Measurements from ENCODE around the gene VKORC1L1. TPM values are rescaled to one million over a fixed set of nuclear protein-coding genes. Genes with fewer than 3 reads are reported as not detected.

Gene VKORC1L1
- total and polyA plus RNA-seq, 2 of the 8 experiments (the other 6 are each of a cell fraction or from before 2014, with no cell fraction given) = 12.7 to 45.3 TPM

DNA sequence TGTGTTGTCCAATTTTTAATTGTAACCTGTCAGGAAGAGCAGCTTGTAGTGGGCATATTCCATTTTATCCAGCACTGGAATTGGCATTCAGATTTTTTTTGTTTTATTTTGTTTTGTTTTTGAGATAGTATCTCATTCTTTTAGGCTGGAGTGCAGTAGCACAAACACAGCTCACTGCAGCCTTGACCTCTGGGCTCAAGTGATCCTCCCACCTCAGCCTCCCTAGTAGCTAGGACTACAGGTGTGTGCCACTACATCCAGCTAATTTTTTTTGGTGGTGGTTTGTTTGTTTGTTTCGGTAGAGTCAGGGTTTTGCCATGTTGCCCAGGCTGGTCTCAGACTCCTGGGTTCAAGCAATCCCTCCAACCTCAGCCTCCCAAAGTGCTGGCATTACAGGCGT lies 64.4 kb downstream of the VKORC1L1 start:
- no peak overlapping the region for H3K4ac ChIP-seq (replicated peaks; ENCODE audit: insufficient read length, low read depth, low read length)
- H2AFZ ChIP-seq (ENCODE audit: low read length) = no peak overlapping the region
- no peak overlapping the region for H3K4me2 ChIP-seq (ENCODE audit: insufficient read depth in 1 of 2, low read depth in 2 of 2, low read length in 2 of 2)
- H4K91ac ChIP-seq (replicated peaks; ENCODE audit: insufficient read length, low read length) = no peak overlapping the region
- peaks cover 2% of the 10 kb centered on the region for H3K79me1 ChIP-seq (ENCODE audit: low read depth, low read length)
- H3K9me3 ChIP-seq (ENCODE audit: insufficient read depth in 2 of 2, low read depth in 1 of 2, low read length in 1 of 2) = no peaks in the 10 kb centered on the region
- DNase-seq (ENCODE audit: low read depth in 1 of 2, low spot score in 2 of 2) (no peak), FAIRE-seq (no peak)
- H3K14ac ChIP-seq (ENCODE audit: insufficient read length) = no peak overlapping the region
- H3K18ac ChIP-seq (ENCODE audit: extremely low read depth, low read length) = no peak overlapping the region
- no peaks in the 10 kb centered on the region for H3K27me3 ChIP-seq (replicated peaks in 1 of 4; ENCODE audit: control insufficient read depth in 3 of 4, extremely low read depth in 1 of 4, insufficient read depth in 3 of 4, low read length in 3 of 4)
- ChIA-PET POLR2A (ENCODE audit: partially characterized antibody) (no interaction called here), CTCF (ENCODE audit: partially characterized antibody) (no interaction called here)
- H3K36me3 ChIP-seq (ENCODE audit: control insufficient read depth in 2 of 4, insufficient read depth in 4 of 4, low read length in 3 of 4) = no peaks in the 10 kb centered on the region; a peak in 1 of 8 replicates
- H3K23me2 ChIP-seq (ENCODE audit: low read depth, low read length) = no peaks in the 10 kb centered on the region
- no peaks in the 10 kb centered on the region for H3K4me1 ChIP-seq (replicated peaks in 1 of 4; ENCODE audit: control insufficient read depth in 3 of 4, insufficient read depth in 4 of 4, low read length in 3 of 4)
- no peak overlapping the region for H2BK5ac ChIP-seq (ENCODE audit: low read depth, low read length)
- no peak overlapping the region for H2BK120ac ChIP-seq (replicated peaks; ENCODE audit: low read depth, low read length)
- WGBS, 2 experiments (ENCODE audit: extremely low coverage in 1 of 2, insufficient coverage in 1 of 2, insufficient read length in 1 of 2, insufficient replicate concordance in 2 of 2, low coverage in 1 of 2, low lambda C conversion rate in 2 of 2, missing lambda C conversion rate in 1 of 2) = 90% methylated on average over 2 of the region's 2 CpGs; no CpG with 5 or more reads in 1 of the 2 experiments
- H4K8ac ChIP-seq (ENCODE audit: extremely low read depth, insufficient read depth, low read length) = no peak overlapping the region
- no peak overlapping the region for H3K9ac ChIP-seq (replicated peaks in 1 of 4; ENCODE audit: extremely low read depth in 1 of 4, low read depth in 3 of 4, low read length in 3 of 4)
- no peak overlapping the region for H2AK5ac ChIP-seq (ENCODE audit: low read depth, low read length)
- H3K27ac ChIP-seq (ENCODE audit: low read depth, low read length) = no peak overlapping the region
- no peak overlapping the region for H2BK20ac ChIP-seq (ENCODE audit: low read length)
- no peak overlapping the region for H3K56ac ChIP-seq (replicated peaks; ENCODE audit: insufficient read length, low read depth, low read length)
- no peak overlapping the region for H4K5ac ChIP-seq (ENCODE audit: insufficient read length, low read depth, low read length)
- H3K4me3 ChIP-seq (ENCODE audit: extremely low read depth in 1 of 4, insufficient read depth in 2 of 4, low read depth in 3 of 4, low read length in 4 of 4) = no peak overlapping the region
- peaks cover 0 to 2% of the 10 kb centered on the region in 2 experiments for H4K20me1 ChIP-seq (replicated peaks in 1 of 2; ENCODE audit: control insufficient read depth in 1 of 2, insufficient read depth in 2 of 2, low read length in 2 of 2)
- no peak overlapping the region for H3K23ac ChIP-seq (ENCODE audit: insufficient read length)
- no peak overlapping the region for H2BK12ac ChIP-seq (ENCODE audit: low read depth, low read length)
- no peak for TF ChIP-seq E2F6 (IDR thresholded peaks at IDR 0.05)
- TF ChIP-seq SIX5 (IDR thresholded peaks at IDR 0.05; ENCODE audit: low read depth, low read length) = no peak
- TF ChIP-seq KDM4A (IDR thresholded peaks at IDR 0.05; ENCODE audit: low read depth, low read length, severe bottlenecking) = no peak
- TF ChIP-seq EP300 (IDR thresholded peaks at IDR 0.05; ENCODE audit: borderline replicate concordance in 1 of 2, low read depth in 2 of 2, low read length in 2 of 2) = no peak
- TF ChIP-seq CEBPB (IDR thresholded peaks at IDR 0.05; ENCODE audit: low read depth, low read length) = no peak
- TF ChIP-seq, protein P1, sequence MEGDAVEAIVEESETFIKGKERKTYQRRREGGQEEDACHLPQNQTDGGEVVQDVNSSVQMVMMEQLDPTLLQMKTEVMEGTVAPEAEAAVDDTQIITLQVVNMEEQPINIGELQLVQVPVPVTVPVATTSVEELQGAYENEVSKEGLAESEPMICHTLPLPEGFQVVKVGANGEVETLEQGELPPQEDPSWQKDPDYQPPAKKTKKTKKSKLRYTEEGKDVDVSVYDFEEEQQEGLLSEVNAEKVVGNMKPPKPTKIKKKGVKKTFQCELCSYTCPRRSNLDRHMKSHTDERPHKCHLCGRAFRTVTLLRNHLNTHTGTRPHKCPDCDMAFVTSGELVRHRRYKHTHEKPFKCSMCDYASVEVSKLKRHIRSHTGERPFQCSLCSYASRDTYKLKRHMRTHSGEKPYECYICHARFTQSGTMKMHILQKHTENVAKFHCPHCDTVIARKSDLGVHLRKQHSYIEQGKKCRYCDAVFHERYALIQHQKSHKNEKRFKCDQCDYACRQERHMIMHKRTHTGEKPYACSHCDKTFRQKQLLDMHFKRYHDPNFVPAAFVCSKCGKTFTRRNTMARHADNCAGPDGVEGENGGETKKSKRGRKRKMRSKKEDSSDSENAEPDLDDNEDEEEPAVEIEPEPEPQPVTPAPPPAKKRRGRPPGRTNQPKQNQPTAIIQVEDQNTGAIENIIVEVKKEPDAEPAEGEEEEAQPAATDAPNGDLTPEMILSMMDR (IDR thresholded peaks at IDR 0.05; ENCODE audit: control extremely low read depth in 1 of 3, insufficient read depth in 1 of 3, low read depth in 1 of 3, low read length in 3 of 3) = no peak
- H2BK15ac ChIP-seq (ENCODE audit: low read length) = no peak overlapping the region
- H3K79me2 ChIP-seq (ENCODE audit: control insufficient read depth in 1 of 2, insufficient read depth in 2 of 2, low read length in 2 of 2) = peaks cover 0 to 26% of the 10 kb centered on the region in 2 experiments; a peak in 2 of 4 replicates
